NCI-H128 (cell line): ENCODE data around the gene HOXA9.

Experiments
- DNase-seq: peaks from one replicate; lab custom pipeline; 2025; ENCODE audit not compliant: unreplicated experiment; lab: John Stamatoyannopoulos, UW

The HOXA9 gene

GRCh38 chr7:27129729-27130539 lies 35.4 kb downstream of the HOXA9 start:
- no peak for DNase-seq

- no peak for DNase-seq
These were observed 36.3 kb downstream of the HOXA9 start for GRCh38 chr7:27128776-27129728.

DNA sequence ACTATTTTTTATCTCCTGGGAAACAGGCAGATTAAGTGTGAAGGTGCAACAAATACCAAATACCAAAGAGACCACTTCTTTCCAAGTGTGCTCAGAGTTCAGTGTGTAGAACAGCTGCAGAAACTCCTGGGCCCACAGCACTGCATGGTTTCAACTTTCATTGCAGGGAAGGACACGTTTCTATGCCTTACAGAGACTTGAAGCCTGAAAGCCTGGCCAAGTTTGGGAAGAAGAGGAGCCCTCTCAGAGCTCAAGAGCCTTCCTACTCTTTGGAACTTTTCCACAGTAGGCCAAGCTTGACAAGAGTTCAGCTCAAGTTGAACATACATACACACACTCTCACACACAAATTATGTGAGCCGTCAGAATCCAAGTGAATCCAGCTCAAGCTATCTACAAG lies 37.3 kb downstream of the HOXA9 start:
- DNase-seq = no peak

DNA sequence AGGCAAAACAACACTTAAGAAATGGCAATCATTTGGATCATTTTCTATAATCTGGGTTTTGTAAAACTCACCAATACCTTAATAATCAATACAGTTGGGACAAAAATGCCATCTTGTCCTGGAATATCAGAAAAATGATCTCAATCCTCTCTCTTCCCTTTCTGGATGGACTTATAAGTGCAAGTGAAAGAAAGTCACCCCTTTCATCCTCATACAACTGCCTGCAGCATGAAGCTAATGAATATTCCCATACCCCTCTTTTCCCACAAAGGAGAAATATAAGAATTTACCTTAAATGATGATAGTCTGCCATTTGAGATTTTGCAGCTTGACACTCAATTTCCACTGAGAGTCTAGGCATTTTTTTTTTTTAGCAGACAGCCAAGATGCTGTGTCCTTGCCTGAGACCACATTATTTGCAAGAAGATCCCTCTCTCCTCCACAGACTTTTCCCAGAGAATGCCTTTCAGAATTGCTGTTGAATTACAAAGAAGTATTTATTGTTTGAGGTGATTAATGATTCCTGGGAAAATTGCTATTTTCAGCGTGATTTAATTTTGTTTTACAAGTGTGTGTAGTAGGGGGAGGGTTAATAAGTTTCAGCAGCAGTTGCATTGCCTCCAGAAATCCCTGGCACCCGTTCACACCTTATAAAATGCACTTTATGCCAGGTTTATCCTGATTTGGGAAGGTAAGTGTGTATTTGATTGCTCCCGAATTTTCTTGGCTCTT lies 38.6 kb downstream of the HOXA9 start:
- DNase-seq = no peak

- DNase-seq = no peak
These were observed 39.3 kb downstream of the HOXA9 start for GRCh38 chr7:27125986-27126394.

DNA sequence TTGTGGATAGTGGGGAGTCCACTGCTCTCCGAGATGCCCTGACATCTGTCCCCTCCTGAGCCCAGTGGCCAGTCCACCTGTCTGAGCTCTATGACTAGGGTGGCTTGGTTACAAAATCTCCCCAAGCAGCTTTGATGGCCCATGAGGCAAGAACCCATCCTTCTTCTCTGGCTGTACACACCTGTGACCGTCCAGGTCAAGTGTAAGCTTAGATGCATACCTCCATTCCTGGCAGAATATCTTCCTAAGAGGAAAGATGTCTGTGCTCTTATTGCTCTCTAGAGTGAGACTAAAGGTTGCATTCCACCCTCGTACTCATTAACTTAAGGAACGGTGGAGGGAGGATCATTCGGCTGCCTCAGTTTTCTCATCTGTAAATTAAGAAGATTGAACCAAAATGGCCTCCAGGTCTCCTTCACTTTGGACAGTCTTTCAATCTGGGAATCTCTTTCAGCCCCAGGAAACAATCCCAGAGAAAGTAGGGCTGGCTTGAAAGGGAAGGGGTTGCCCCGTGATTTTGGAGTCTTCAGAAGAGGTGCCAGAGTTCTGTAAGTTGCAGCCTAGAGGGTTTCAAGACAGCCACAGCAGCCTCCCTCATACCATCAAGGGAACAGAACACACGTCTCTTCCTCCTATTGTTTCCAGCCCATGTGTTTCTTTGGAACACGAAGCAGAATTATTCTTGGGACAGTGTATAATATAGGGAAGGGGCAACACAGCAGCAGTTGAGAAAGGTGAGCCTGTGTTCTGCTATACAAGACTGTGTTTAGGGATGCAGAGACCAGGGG lies 40.2 kb downstream of the HOXA9 start:
- no peak for DNase-seq

DNA sequence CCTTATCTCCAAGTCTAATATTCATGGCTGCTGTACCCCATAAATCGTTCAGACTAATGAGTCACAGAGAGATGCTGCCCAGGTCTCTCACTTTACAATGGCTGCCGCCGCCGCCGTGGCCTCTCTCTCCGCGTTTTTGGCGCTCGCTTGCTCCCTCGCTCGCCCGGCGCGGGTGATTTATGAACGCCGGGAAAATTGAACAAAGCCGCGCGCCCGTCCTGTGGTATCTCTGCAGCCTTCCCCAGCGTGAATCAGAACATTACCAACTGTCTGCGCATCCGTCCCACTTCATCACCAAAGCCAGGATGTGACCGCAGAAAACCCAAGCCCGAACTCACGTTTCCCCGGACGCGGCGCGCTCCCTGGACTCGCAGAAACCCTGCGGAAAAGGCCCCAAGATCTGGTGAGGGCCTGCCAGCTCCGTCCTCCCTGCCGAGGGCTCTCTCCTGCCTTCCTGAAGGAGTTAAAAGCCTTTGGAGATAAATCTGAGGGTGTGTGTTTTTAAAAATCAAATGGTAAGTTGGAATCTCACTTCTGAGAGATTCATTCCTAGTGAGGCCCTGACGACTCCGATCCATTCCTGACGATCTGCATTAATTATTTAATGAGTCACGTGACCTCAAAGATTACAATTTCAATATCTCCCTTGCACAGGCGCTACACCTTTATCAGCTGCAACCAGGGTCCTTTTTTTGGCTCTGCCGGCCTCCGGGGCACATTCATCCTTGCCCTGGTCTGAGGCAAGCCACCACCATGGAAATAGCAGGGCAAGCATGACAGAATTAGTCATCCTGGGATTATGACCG lies 41.0 kb downstream of the HOXA9 start:
- no peak for DNase-seq

GRCh38 chr7:27123477-27124053 lies 41.8 kb downstream of the HOXA9 start:
- no peak for DNase-seq

GRCh38 chr7:27123007-27123476 lies 42.3 kb downstream of the HOXA9 start:
- DNase-seq = no peak

DNA sequence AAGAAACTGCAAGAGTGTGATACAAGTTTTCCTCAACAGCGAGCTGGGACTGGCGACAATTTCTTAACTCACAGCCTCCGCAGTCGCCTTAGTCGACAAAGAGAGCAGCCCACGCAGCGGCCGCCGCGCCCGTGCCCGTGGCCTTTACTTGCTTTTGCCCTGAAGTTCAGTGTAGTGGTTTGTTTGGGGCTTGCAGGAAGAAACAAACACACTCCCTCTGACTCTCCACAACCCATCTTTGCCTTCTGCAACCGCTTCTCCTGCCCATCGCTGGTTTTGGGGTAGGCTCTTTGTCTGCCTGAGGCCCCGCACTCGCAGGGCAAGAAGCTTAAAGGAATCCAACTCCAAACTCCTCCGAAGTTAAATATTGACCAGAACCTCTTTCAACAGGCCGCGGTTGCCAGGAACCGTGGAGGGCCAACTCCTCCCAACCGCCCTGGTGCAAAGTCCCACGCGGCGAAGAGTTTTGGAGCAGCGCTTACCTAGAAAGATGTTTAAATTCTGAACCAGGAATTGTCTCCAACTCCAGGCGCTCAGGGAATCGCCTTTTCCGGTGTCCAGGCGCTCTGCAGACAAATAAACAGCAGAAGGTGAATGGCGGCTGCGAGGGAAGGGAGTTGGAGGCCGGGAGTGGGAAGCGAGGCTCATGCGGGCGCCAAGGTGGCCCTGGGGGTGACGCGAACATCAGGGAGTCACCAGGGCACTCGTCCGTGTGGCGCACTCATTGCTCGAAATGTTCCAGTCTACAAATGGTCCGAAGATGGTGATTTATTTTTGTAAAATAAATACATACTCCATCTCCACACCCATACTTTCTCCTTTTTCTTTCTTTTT lies 43.0 kb downstream of the HOXA9 start:
- no peak for DNase-seq

DNA sequence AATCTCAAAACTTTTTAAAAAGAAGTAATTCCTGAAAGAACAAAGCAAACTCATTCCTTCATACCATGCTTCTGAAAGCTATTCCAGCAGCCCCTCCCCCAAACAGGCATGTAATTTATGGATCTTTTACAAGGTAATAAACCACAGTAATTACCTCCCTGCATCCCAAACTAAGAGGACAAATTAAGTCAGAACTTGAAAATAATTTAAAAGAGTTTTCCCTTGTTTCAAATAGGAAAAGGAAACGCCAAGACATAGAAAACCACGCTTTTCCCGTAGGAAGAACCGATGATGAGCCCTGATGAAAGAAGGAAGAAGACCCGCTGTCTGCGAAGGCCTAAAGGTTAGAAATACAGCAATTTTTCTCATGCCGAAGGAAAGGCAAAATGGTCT lies 43.7 kb downstream of the HOXA9 start:
- no peak for DNase-seq

DNA sequence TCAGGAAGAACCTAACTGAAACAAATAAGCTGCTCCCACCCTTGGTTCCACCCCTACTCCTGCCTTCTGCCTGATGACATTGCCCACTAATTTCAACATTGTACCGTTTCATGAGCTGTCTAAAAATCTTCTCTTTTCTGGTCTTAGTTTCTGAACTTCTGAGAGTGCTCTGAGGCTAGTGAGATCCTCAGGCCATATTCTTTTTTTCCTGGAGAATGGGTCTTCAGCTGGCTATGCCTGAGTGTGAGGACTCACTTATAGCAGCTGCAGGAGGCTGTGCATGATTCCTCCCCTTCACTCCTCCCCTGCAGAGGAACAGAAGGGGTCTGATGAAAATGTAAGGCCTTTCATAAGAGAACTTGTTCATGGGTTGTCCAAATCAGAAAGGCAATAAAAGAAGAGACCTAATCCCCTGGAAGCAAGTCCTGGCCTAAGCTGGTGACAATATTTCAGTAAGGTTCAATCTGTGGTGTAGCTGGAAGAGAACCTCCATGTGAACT lies 45.9 kb downstream of the HOXA9 start:
- no peak for DNase-seq

DNA sequence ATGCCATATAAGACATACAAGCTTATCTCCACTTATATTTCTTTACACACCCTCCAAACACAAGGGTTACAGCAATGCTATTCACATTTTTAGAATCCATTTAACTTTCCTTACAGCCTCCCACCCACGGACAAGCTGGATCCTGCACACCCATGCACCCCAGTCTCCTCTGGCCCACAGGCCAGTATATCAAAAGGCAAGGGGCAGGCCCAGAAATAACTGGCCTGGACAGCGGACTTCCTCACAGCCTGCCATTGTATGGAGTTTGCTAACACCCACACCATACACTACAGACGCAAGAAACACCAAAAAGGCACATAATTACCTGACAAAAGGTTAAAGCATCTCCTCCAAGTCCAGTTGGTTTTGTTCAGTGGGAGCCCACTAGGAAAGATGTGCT lies 46.8 kb downstream of the HOXA9 start:
- no peak for DNase-seq

GRCh38 chr7:27117887-27118491 lies 47.3 kb downstream of the HOXA9 start:
- DNase-seq = no peak

DNA sequence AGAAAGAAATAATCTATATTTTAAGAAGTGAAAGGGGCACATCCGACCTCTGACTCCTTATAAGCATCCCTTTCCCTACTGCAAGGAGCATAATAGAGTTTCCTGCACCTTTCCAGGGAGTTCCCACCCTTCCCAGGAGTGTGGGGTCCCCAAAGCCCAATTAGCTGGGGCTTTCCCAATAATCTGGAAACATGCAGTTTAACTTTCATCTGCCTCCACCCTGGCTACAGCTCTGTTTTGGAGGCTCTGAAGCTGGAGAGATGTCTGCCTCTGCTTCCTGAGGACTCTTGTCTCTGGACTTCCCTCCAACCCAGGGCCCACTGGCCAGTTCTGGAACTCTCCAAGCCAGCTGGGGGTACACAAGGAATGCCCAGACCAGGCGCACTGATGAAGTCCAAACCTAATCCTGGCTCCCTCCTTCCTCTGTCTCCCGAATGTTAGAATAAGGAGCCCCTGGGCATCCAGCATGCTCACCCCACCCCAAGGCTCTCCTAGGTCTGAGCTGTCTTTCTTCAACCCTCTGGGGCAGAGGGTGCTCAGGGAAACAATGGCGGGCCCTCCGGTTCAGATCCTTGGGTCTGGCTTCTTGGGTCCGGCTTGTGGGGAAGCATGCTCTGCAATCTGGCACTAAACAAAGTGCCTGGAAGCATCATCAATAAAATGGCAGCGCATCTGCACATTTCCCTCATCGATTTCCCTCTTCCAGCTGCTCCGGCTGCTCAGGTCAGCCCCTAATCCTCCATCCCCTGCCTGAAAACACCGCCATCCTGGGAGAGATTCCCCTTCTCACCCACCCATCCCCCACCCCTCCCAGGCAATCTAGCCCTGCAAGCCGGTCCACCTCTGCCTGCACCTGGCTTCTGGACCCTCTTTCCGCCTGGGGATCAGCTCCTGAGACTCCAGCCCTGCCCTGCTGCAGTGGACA lies 48.1 kb downstream of the HOXA9 start:
- no peak for DNase-seq

DNA sequence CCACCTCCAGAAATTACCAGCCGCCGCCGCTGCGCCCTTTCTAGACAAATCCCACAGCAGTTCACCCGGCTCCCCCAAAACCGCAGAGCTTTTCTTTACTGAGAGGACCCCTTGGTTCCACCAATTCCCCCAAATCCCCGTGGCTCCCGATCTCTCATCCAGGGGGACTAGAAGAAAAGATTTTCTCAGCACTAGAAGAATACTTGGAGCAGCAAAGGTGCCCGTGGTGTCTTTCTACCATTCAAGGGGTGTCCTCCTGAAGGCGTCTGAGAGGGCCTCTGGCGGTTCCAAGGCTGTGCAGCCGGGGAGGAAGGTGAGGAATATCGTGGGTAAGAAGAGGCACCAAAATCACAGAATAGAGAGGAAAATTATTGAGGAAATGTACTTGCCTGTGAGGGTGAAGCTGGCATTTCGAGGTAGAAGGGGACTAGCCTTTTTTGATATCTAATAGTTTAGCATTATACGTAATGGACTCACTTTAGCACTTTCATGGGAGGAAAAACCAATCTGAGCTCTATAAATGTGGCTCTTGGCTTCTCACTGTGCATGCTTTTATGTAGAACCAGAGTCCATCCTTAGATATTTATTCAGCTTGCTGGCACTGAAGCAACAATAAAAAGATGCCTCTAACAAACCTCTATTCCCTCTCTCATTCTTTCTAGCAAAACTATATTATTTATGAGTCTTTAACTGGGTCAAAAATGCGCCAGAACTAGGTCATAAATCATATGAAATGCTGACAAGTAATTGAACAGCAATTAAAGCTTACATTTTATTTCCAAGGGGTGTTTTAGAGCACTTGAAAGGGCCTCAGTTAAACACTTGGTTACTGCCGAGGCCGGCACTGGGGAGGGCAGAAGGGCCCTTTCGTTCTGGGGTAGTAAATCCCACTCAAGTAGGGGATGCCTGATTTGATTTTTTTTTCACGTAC lies 49.0 kb downstream of the HOXA9 start:
- DNase-seq = no peak
